ENCODE results near the gene ZBTB7C.

GRCh38 chr18:48119204-48119603, 290.0 kb downstream of the ZBTB7C start:
- TF ChIP-seq CTCF (conservative IDR thresholded peaks at IDR 0.05) = no peak
- TF ChIP-seq ZFX (IDR thresholded peaks at IDR 0.05) = no peak
